Transverse colon (tissue), 4 donors: ENCODE results near the gene PLXNA2. TPM values are rescaled to one million over a fixed set of nuclear protein-coding genes. Genes with fewer than 3 reads are reported as not detected.

ENCODE experiments used
- DNase-seq: peaks from one replicate; pipeline ENCODE4 v3.0.0-alpha.2; 2019
- H3K27ac ChIP-seq, 4 donors: fragments of 200-600 bp; sonication (generic); 2 replicates each; pipeline ENCODE4 v1.5.1; 2016 to 2018; ENCODE audit warnings: inconsistent platforms in 4 of 4
- H3K27me3 ChIP-seq: fragments of 200-600 bp; sonication (generic); 2 replicates; pipeline ENCODE4 v1.5.1; 2017; ENCODE audit warnings: inconsistent platforms
- H3K36me3 ChIP-seq, 4 donors: fragments of 200-600 bp; sonication (generic); 2 replicates each; pipeline ENCODE4 v1.5.1; 2017 to 2019; ENCODE audit warnings: inconsistent platforms in 4 of 4
- H3K4me1 ChIP-seq, 4 donors: fragments of 200-600 bp; sonication (generic); 2 replicates each; pipeline ENCODE4 v1.5.1; 2017 to 2020; ENCODE audit warnings: inconsistent platforms in 4 of 4
- H3K4me3 ChIP-seq, 4 donors: fragments of 200-600 bp; sonication (generic); 1 replicate in 1 of 4; 2 replicates in 3 of 4; pipeline versions ENCODE4 v1.5.1 to v1.6.1; 2017 to 2019; ENCODE audit warnings: inconsistent platforms in 4 of 4
- H3K9me3 ChIP-seq, 2 donors: fragments of 200-600 bp; sonication (generic); 2 replicates each; pipeline ENCODE4 v1.5.1; 2017 to 2019; ENCODE audit warnings: inconsistent platforms in 2 of 2
- EP300 ChIP-seq: sonication (generic); formaldehyde crosslinking; IDR thresholded peaks from one replicate; pipeline ENCODE4 v1.6.1; 2017; ENCODE audit warnings: antibody characterized with exemption, low read depth
- POLR2A ChIP-seq: fragments of 450-650 bp; IDR thresholded peaks from one replicate; pipeline ENCODE4 v1.6.1; 2016; ENCODE audit warnings: antibody characterized with exemption, mild to moderate bottlenecking, moderate library complexity
- POLR2AphosphoS5 ChIP-seq, 3 donors: sonication (generic); formaldehyde crosslinking; IDR thresholded peaks; one replicate each; pipeline ENCODE4 v1.6.1; 2016; ENCODE audit warnings: antibody characterized with exemption in 3 of 3
- WGBS, 2 donors: methylation state at CpG; one replicate each; pipeline ENCODE4 v1.1.5; 2018; ENCODE audit warnings: low coverage in 1 of 2; 5-methylcytosine and 5-hydroxymethylcytosine counted together
- in situ Hi-C, 4 donors: fragments of 200-750 bp; cut with MboI; loops; one replicate each; pipeline versions ENCODE4 v1.15.0 to v1.15.1; 2017; ENCODE audit warnings: low sequenced_read_pairs in 3 of 4, low pct_ligation_motif_present in 1 of 4, low pct_unique_long_range_greater_than_20kb in 1 of 4
- intact Hi-C: fragments of 100-400 bp; cut with DNase I; formaldehyde crosslinking; loops from one replicate; pipeline ENCODE4 v1.15.1; 2023; ENCODE audit warnings: low total_unique reads
- total RNA-seq, 4 donors: library from RNA; depleted of rRNA; stranded (reverse); fragments of >200 nt; gene quantifications; one replicate each; pipeline ENCODE4 v1.1.0, GENCODE V29; 2016
- TF ChIP-seq, protein P1 (sequence below), 5 experiments: fragments of 200-600 bp in 3 of 5; fragments of 450-650 bp in 2 of 5; sonication (generic) in 3 of 5; IDR thresholded peaks; 1 replicate in 2 of 5; 2 replicates in 3 of 5; pipeline ENCODE4 v1.5.1; 2016 to 2017; ENCODE audit warnings: antibody characterized with exemption in 5 of 5, inconsistent platforms in 3 of 5, mild to moderate bottlenecking in 2 of 5, moderate library complexity in 1 of 5

PLXNA2 gene
- total RNA-seq, 4 donors from 2014 or later, result 77.4 to 140 (median 85.5) TPM

- no peak for DNase-seq
- no peak overlapping the region for H3K27ac ChIP-seq
- in situ Hi-C loops, result no loop called here
- peaks cover 9% of the 10 kb centered on the region for H3K27me3 ChIP-seq
- intact Hi-C loops, result no loop called here
- TF ChIP-seq, protein P1, sequence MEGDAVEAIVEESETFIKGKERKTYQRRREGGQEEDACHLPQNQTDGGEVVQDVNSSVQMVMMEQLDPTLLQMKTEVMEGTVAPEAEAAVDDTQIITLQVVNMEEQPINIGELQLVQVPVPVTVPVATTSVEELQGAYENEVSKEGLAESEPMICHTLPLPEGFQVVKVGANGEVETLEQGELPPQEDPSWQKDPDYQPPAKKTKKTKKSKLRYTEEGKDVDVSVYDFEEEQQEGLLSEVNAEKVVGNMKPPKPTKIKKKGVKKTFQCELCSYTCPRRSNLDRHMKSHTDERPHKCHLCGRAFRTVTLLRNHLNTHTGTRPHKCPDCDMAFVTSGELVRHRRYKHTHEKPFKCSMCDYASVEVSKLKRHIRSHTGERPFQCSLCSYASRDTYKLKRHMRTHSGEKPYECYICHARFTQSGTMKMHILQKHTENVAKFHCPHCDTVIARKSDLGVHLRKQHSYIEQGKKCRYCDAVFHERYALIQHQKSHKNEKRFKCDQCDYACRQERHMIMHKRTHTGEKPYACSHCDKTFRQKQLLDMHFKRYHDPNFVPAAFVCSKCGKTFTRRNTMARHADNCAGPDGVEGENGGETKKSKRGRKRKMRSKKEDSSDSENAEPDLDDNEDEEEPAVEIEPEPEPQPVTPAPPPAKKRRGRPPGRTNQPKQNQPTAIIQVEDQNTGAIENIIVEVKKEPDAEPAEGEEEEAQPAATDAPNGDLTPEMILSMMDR (IDR thresholded peaks at IDR 0.05), result no peak
- no peak for TF ChIP-seq POLR2AphosphoS5 (IDR thresholded peaks at IDR 0.05)
- no peaks in the 10 kb centered on the region for H3K36me3 ChIP-seq
- H3K4me1 ChIP-seq, result no peaks in the 10 kb centered on the region
- no peak overlapping the region for H3K4me3 ChIP-seq
- no peaks in the 10 kb centered on the region for H3K9me3 ChIP-seq
- 85 to 93% methylated on average over 2 of the region's 2 CpGs for WGBS, 2 donors
Observed at GRCh38 chr1:208291129-208291528, 46.9 kb upstream of the PLXNA2 start.

DNA sequence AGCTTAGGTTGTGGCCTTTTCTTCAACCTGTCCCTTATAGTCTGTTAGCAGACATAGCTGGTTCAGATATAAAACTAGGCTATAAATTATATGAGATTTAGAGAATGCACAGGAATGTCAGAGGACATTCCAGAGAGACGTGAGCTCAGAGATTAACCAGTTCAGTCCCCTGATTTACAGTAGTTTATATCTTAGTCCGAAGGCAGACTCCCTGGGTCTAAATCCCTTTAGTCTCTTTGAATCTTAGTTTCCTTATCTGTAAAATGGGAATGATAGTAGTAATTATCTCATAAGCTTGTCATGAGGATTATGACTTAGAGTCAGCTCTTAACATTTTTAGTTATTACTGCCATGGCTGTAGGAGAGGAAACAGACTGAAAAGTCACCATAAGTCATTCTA lies 45.5 kb upstream of the PLXNA2 start:
- DNase-seq, result no peak
- peaks cover 9% of the 10 kb centered on the region for H3K27me3 ChIP-seq
- no peaks in the 10 kb centered on the region for H3K9me3 ChIP-seq
- intact Hi-C loops (no loop called here), in situ Hi-C loops (no loop called here)
- no peak overlapping the region for H3K4me3 ChIP-seq
- no peaks in the 10 kb centered on the region for H3K36me3 ChIP-seq
- no peak overlapping the region for H3K27ac ChIP-seq
- H3K4me1 ChIP-seq, result no peaks in the 10 kb centered on the region
- WGBS, 2 donors, result 38 to 57% methylated on average over 2 of the region's 2 CpGs
- no peak for TF ChIP-seq POLR2AphosphoS5 (IDR thresholded peaks at IDR 0.05)
- no peak for TF ChIP-seq POLR2A
- TF ChIP-seq, protein P1 (IDR thresholded peaks at IDR 0.05), result no peak
- no peak for TF ChIP-seq EP300

DNA sequence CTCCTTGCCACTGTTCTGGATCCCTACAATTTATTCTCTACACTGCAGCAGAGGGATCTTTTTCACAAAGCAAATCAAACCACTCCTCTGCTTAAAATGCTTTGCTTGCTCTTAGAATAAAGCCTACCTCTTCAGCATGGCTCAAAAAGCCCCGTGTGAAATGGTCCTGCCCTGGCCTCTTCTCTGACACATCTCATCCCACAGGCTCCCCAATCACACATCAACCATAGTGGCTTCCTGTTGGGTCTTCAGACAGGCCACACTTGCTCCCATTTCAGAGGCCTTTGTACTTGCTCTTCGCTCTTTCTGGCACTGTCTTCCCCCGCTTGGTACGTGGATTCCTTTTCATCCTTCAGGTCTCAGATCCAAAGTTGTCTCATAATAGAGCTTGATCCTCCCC lies 44.3 kb upstream of the PLXNA2 start:
- intact Hi-C loops (no loop called here), in situ Hi-C loops (no loop called here)
- no peak overlapping the region for H3K27ac ChIP-seq
- no peaks in the 10 kb centered on the region for H3K4me1 ChIP-seq
- no peak for TF ChIP-seq EP300
- TF ChIP-seq, protein P1 (IDR thresholded peaks at IDR 0.05), result no peak
- no peak for TF ChIP-seq POLR2AphosphoS5 (IDR thresholded peaks at IDR 0.05)
- TF ChIP-seq POLR2A, result no peak
- no peak for DNase-seq
- no peaks in the 10 kb centered on the region for H3K9me3 ChIP-seq
- H3K4me3 ChIP-seq, result no peak overlapping the region
- no peaks in the 10 kb centered on the region for H3K36me3 ChIP-seq
- H3K27me3 ChIP-seq, result peaks cover 5% of the 10 kb centered on the region
- 87 to 90% methylated on average over 4 of the region's 4 CpGs for WGBS, 2 donors

DNA sequence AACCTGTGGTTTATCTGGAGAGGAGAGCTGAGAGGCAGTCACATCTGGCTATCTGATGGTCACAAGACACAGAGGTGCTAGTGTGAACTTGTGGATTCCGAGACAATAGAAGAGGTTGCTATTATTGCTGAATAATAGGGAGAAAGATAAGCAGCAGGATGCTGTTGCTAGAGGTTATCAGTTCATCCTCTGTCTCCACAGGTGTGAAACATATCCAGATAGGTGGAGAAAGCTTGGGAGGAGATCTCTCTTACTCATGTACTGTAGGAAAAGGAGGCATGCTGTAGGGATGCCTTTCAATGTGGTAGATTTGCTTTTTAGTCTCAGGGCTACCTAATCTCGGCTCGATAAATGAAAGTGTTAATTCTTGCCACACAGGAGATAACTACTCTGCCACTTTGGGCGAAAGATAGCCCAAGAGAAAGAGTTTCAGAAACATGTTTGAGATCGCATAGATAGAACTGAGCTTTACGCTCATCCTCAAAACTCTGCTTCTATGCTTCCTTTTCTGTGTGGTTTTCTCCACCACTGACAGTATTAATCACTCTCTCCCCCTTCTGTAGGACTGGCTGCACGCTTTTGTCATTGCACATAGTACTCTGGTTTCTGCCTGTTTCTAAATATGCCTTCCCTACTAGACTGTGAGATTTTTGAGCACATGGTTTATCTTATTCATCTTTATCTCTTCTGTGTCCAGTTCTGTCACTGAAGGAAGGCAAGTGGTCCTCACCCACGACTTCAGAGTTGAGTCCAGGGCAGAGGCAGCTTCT lies 36.7 kb upstream of the PLXNA2 start:
- intact Hi-C loops, result no loop called here
- in situ Hi-C loops, result no loop called here
- H3K4me3 ChIP-seq, result no peak overlapping the region
- no peaks in the 10 kb centered on the region for H3K9me3 ChIP-seq
- no peaks in the 10 kb centered on the region for H3K36me3 ChIP-seq
- no peak overlapping the region for H3K27ac ChIP-seq
- H3K27me3 ChIP-seq, result peaks cover 11% of the 10 kb centered on the region
- no peak for DNase-seq
- WGBS, 2 donors, result 38 to 72% methylated on average over 3 to 8 of the region's 8 CpGs
- H3K4me1 ChIP-seq, result no peaks in the 10 kb centered on the region
- TF ChIP-seq EP300 (no peak), POLR2A (no peak)
